Cardiac fibroblast (primary cell): ENCODE data around the gene ZBTB37.

ENCODE experiments used
- DNase-seq, 2 donors: peaks; one replicate each; pipeline versions ENCODE4 v3.0.0 to v3.0.0-alpha.2; 2010; ENCODE audit warnings: low read depth in 2 of 2
- H3K4me3 ChIP-seq, 2 donors: replicated peaks in 1 of 2; 1 replicate in 1 of 2; 2 replicates in 1 of 2; pipeline ENCODE4 v1.5.1; 2011; ENCODE audit warnings: low read depth in 2 of 2, low read length in 2 of 2, mild to moderate bottlenecking in 2 of 2, moderate library complexity in 1 of 2
- CTCF ChIP-seq: IDR thresholded peaks from one replicate; pipeline ENCODE4 v1.5.1; 2011; ENCODE audit warnings: low read depth, mild to moderate bottlenecking, low read length, inconsistent platforms

Gene ZBTB37

GRCh38 chr1:173865468-173866164 is 2.6 kb upstream of the ZBTB37 start:
- TF ChIP-seq CTCF = no peak
- H3K4me3 ChIP-seq = peak overlapping the region; percentile 91 to 94
- no peak for DNase-seq

- DNase-seq = no peak
- TF ChIP-seq CTCF = no peak
- H3K4me3 ChIP-seq = peak overlapping the region; percentile 91 to 94
These were observed 1.6 kb upstream of the ZBTB37 start for GRCh38 chr1:173866413-173867115.

- peak overlapping the region; percentile 91 to 94 for H3K4me3 ChIP-seq
- no peak for DNase-seq
- TF ChIP-seq CTCF = no peak
These were observed 933 bp upstream of the ZBTB37 start for GRCh38 chr1:173867141-173867752.

- peak within 1 kb of the TSS; percentile 91 to 94 for H3K4me3 ChIP-seq
- TF ChIP-seq CTCF = no peak
- DNase-seq = peak; percentile 100
These were observed 371 bp upstream of the ZBTB37 start, which contains the start of gene GAS5 for GRCh38 chr1:173867753-173868265. GAS5 (minus strand) TSS chr1:173867989.

GRCh38 chr1:173869021-173869359 is 810 bp downstream of the ZBTB37 start:
- TF ChIP-seq CTCF = no peak
- DNase-seq = no peak
- H3K4me3 ChIP-seq = peak overlapping the region; percentile 91 to 94

- no peak for DNase-seq
- no peak for TF ChIP-seq CTCF
- no peak overlapping the region for H3K4me3 ChIP-seq
These were observed 2.3 kb downstream of the ZBTB37 start for GRCh38 chr1:173870252-173871075.
